NB4 (cell line): ENCODE results near the gene GALNT11.

ENCODE experiments used
- DNase-seq: peaks from one replicate; pipeline ENCODE4 v3.0.0; 2010; ENCODE audit warnings: low read depth
- H3K4me3 ChIP-seq: one replicate; pipeline ENCODE4 v1.5.1; 2011; ENCODE audit warnings: mild to moderate bottlenecking, low read depth, low read length, moderate library complexity
- CTCF ChIP-seq: IDR thresholded peaks from one replicate; pipeline ENCODE4 v1.5.1; 2012; ENCODE audit warnings: low read depth, low read length
- MAX ChIP-seq: IDR thresholded peaks from 2 replicates; pipeline ENCODE4 v1.6.1; 2011; ENCODE audit warnings: low read depth, low read length
- MYC ChIP-seq: IDR thresholded peaks from 2 replicates; pipeline ENCODE4 v1.6.1; 2011; ENCODE audit warnings: low read depth, low read length
- POLR2A ChIP-seq: IDR thresholded peaks from 2 replicates; pipeline ENCODE4 v1.6.1; 2011; ENCODE audit warnings: mild to moderate bottlenecking; ENCODE audit not compliant: insufficient read length; ENCODE audit errors: extremely low read depth

GALNT11 gene

GRCh38 chr7:152132812-152133211 is 107.3 kb downstream of the GALNT11 start:
- TF ChIP-seq CTCF = no peak
- TF ChIP-seq MAX = no peak
- no peak for TF ChIP-seq MYC
- no peak for TF ChIP-seq POLR2A
- H3K4me3 ChIP-seq = no peak overlapping the region
- DNase-seq = no peak

- no peak for TF ChIP-seq MAX
- no peak for TF ChIP-seq MYC
- no peak for TF ChIP-seq CTCF
- TF ChIP-seq POLR2A = no peak
- DNase-seq = no peak
- H3K4me3 ChIP-seq = no peak overlapping the region
Measured at GRCh38 chr7:152133804-152134203, 108.3 kb downstream of the GALNT11 start.

GRCh38 chr7:152136686-152137085 is 111.2 kb downstream of the GALNT11 start:
- TF ChIP-seq MAX (no peak), POLR2A (no peak)
- no peak overlapping the region for H3K4me3 ChIP-seq
- no peak for DNase-seq

GRCh38 chr7:152137476-152138025 is 112.1 kb downstream of the GALNT11 start:
- DNase-seq = no peak
- TF ChIP-seq POLR2A (no peak), CTCF (no peak), MYC (no peak), MAX (no peak)
- no peak overlapping the region for H3K4me3 ChIP-seq

GRCh38 chr7:152140067-152140466 is 114.6 kb downstream of the GALNT11 start:
- TF ChIP-seq POLR2A (no peak), MYC (no peak), MAX (no peak), CTCF (no peak)
- DNase-seq = no peak
- no peak overlapping the region for H3K4me3 ChIP-seq

- no peak for DNase-seq
- TF ChIP-seq MAX (no peak), CTCF (no peak), MYC (no peak), POLR2A (no peak)
- H3K4me3 ChIP-seq = no peak overlapping the region
Measured at GRCh38 chr7:152140560-152140959, 115.1 kb downstream of the GALNT11 start.
